ENCODE measurements around the gene UBAP2. TPM values are rescaled to one million over a fixed set of nuclear protein-coding genes. Genes with fewer than 3 reads are reported as not detected.

Gene UBAP2
- total RNA-seq, 2 experiments from 2014 or later = 24.7 to 26.5 TPM

GRCh38 chr9:33952066-33952465 is 96.6 kb downstream of the UBAP2 start:
- H3K36me3 ChIP-seq (ENCODE audit: insufficient read depth, low read length) = peaks cover 47% of the 10 kb centered on the region
- no peaks in the 10 kb centered on the region for H3K27me3 ChIP-seq (ENCODE audit: control insufficient read depth in 1 of 2, insufficient read depth in 2 of 2, low read length in 2 of 2)
- CTCF ChIA-PET = no interaction called here
- H3K27ac ChIP-seq (ENCODE audit: low read depth in 1 of 2, low read length in 2 of 2) = no peak overlapping the region
- H3K27ac Mint-ChIP-seq = no peak overlapping the region
- H3K9me3 Mint-ChIP-seq = no peaks in the 10 kb centered on the region
- H3K4me1 ChIP-seq (ENCODE audit: insufficient read depth, low read length) = no peaks in the 10 kb centered on the region
- H3K4me3 ChIP-seq (ENCODE audit: low read length) = no peak overlapping the region
- DNase-seq (no peak), ATAC-seq (ENCODE audit: poor library complexity) (no peak)
- H3K27me3 Mint-ChIP-seq = no peaks in the 10 kb centered on the region
- intact Hi-C loops (cut with DNase I, micrococcal nuclease) = no loop called here
- no peaks in the 10 kb centered on the region for H3K9me3 ChIP-seq (ENCODE audit: control insufficient read depth in 1 of 2, insufficient read depth in 1 of 2, low read length in 2 of 2)
- H3K4me3 Mint-ChIP-seq = no peak overlapping the region
- H3K4me1 Mint-ChIP-seq (ENCODE audit: low read depth) = no peaks in the 10 kb centered on the region
- TF ChIP-seq CTCF (IDR thresholded peaks at IDR 0.05) = no peak
- POLR2A ChIA-PET = no interaction called here
- peaks cover 71% of the 10 kb centered on the region for H3K36me3 Mint-ChIP-seq (ENCODE audit: low read depth)

DNA sequence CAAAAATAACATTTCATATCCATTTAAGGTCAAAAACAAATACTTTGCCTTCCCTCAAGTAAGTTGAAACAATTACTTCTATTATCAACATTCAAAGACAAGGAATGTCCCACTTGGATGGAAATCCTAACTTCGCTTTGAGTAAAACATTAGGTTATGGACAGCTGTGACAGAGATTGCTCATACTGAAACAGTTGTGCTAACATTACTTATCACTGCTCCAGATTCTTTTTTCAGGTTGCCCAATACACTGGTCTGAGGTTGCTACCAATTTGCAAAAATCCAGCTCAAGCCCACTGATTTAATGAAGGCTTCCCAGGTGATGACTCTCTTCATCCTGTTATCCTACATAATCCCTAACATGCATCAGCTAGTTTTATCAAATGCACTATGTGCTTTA is 98.3 kb downstream of the UBAP2 start:
- H3K36me3 Mint-ChIP-seq (ENCODE audit: low read depth) = peaks cover 73% of the 10 kb centered on the region
- Histone ChIP-seq H3K4me3 (ENCODE audit: low read length) (no peak overlapping the region), H3K36me3 (ENCODE audit: insufficient read depth, low read length) (peaks cover 47% of the 10 kb centered on the region), H3K4me1 (ENCODE audit: insufficient read depth, low read length) (no peaks in the 10 kb centered on the region), H3K27ac (ENCODE audit: low read depth in 1 of 2, low read length in 2 of 2) (no peak overlapping the region), H3K9me3 (ENCODE audit: control insufficient read depth in 1 of 2, insufficient read depth in 1 of 2, low read length in 2 of 2) (no peaks in the 10 kb centered on the region), H3K27me3 (ENCODE audit: control insufficient read depth in 1 of 2, insufficient read depth in 2 of 2, low read length in 2 of 2) (no peaks in the 10 kb centered on the region)
- H3K4me1 Mint-ChIP-seq (ENCODE audit: low read depth) = no peaks in the 10 kb centered on the region
- no peak overlapping the region for H3K27ac Mint-ChIP-seq
- no peak overlapping the region for H3K4me3 Mint-ChIP-seq
- TF ChIP-seq CTCF (IDR thresholded peaks at IDR 0.05) = no peak
- no peak for ATAC-seq (ENCODE audit: poor library complexity)
- CTCF ChIA-PET = no interaction called here
- H3K27me3 Mint-ChIP-seq = no peaks in the 10 kb centered on the region
- DNase-seq = no peak
- intact Hi-C loops (cut with DNase I, micrococcal nuclease) = no loop called here
- POLR2A ChIA-PET = no interaction called here
- no peaks in the 10 kb centered on the region for H3K9me3 Mint-ChIP-seq

GRCh38 chr9:33946779-33947535 is 101.7 kb downstream of the UBAP2 start:
- no peaks in the 10 kb centered on the region for H3K4me1 ChIP-seq (ENCODE audit: insufficient read depth, low read length)
- POLR2A ChIA-PET = no interaction called here
- H3K36me3 Mint-ChIP-seq (ENCODE audit: low read depth) = peaks cover 79% of the 10 kb centered on the region
- no peak overlapping the region for H3K27ac Mint-ChIP-seq
- H3K4me3 Mint-ChIP-seq = no peak overlapping the region
- no peak for DNase-seq
- no peak for ATAC-seq (ENCODE audit: poor library complexity)
- no peaks in the 10 kb centered on the region for H3K4me1 Mint-ChIP-seq (ENCODE audit: low read depth)
- no peaks in the 10 kb centered on the region for H3K27me3 Mint-ChIP-seq
- no peak for TF ChIP-seq CTCF (IDR thresholded peaks at IDR 0.05)
- no peaks in the 10 kb centered on the region for H3K9me3 Mint-ChIP-seq
- CTCF ChIA-PET = no interaction called here
- H3K36me3 ChIP-seq (ENCODE audit: insufficient read depth, low read length) = peaks cover 51% of the 10 kb centered on the region
- H3K4me3 ChIP-seq (ENCODE audit: low read length) = no peak overlapping the region
- intact Hi-C loops (cut with DNase I, micrococcal nuclease) = no loop called here
- H3K27me3 ChIP-seq (ENCODE audit: control insufficient read depth in 1 of 2, insufficient read depth in 2 of 2, low read length in 2 of 2) = no peaks in the 10 kb centered on the region
- no peak overlapping the region for H3K27ac ChIP-seq (ENCODE audit: low read depth in 1 of 2, low read length in 2 of 2)
- no peaks in the 10 kb centered on the region for H3K9me3 ChIP-seq (ENCODE audit: control insufficient read depth in 1 of 2, insufficient read depth in 1 of 2, low read length in 2 of 2)
